HepG2 (cell line): Measurements from ENCODE around the gene ELAPOR1. TPM values are rescaled to one million over a fixed set of nuclear protein-coding genes. Genes with fewer than 3 reads are reported as not detected.

Source experiments
- ELF3 ChIP-seq: IDR thresholded peaks from 2 replicates; pipeline ENCODE4 v1.6.1; 2016; ENCODE audit warnings: missing genetic modification reagents, missing compliant biosample characterization
- GATA4 ChIP-seq: sonication (generic); IDR thresholded peaks from 2 replicates; pipeline ENCODE4 v1.6.1; 2016; ENCODE audit warnings: antibody characterized with exemption, low read depth, borderline replicate concordance
- HIVEP1 ChIP-seq: sonication (generic); formaldehyde crosslinking; IDR thresholded peaks from 2 replicates; pipeline ENCODE4 v1.4.0; 2020; ENCODE audit warnings: mild to moderate bottlenecking, missing genetic modification reagents
- KDM5B ChIP-seq: sonication (generic); formaldehyde crosslinking; IDR thresholded peaks from 2 replicates; pipeline ENCODE4 v1.4.0; 2020; ENCODE audit warnings: missing genetic modification reagents, mild to moderate bottlenecking, borderline replicate concordance
- MNT ChIP-seq: fragments of 450-650 bp; IDR thresholded peaks from 2 replicates; pipeline ENCODE4 v1.6.1; 2016
- ZBTB43 ChIP-seq: sonication (generic); formaldehyde crosslinking; conservative IDR thresholded peaks from 2 replicates; pipeline ENCODE4 v1.4.0; 2020; ENCODE audit warnings: missing genetic modification reagents
- ZFP36L2 ChIP-seq: sonication (generic); formaldehyde crosslinking; IDR thresholded peaks from 2 replicates; pipeline ENCODE4 v1.4.0; 2020; ENCODE audit warnings: missing genetic modification reagents
- ZNF136 ChIP-seq: sonication (generic); formaldehyde crosslinking; IDR thresholded peaks from 2 replicates; pipeline ENCODE4 v1.8.1; 2022; ENCODE audit warnings: low read depth, mild to moderate bottlenecking, moderate library complexity, missing genetic modification reagents
- ZNF460 ChIP-seq: sonication (generic); formaldehyde crosslinking; IDR thresholded peaks from 2 replicates; pipeline ENCODE4 v1.5.1; 2020; ENCODE audit warnings: missing genetic modification reagents, mild to moderate bottlenecking, borderline replicate concordance
- ZNF746 ChIP-seq: sonication (generic); formaldehyde crosslinking; IDR thresholded peaks from 2 replicates; pipeline ENCODE4 v1.8.0; 2022; ENCODE audit warnings: mild to moderate bottlenecking, missing genetic modification reagents
- polyA plus RNA-seq, 8 experiments: library from polyadenylated mRNA; depleted of rRNA in 3 of 8; stranded (reverse) in 7 of 8; unstranded in 1 of 8; fragments of >200 nt; fragmentation: Illumina TruSeq in 4 of 8; extraction: Trizol in 4 of 8; gene quantifications; 2 replicates each; pipeline versions ENCODE4 v1.2.1 to v1.2.3, GENCODE V29; 2011 to 2016; ENCODE audit warnings: low read depth in 4 of 8, missing spikeins in 1 of 8, mixed read lengths in 1 of 8; ENCODE audit not compliant: insufficient read depth in 1 of 8
- total RNA-seq, 5 experiments: library from RNA; depleted of rRNA; stranded (reverse); fragments of >200 nt; fragmentation: Illumina TruSeq; extraction: Trizol; gene quantifications; 2 replicates each; pipeline ENCODE4 v1.2.3, GENCODE V29; 2016; ENCODE audit warnings: low read depth in 1 of 5
- TF ChIP-seq, protein P1 (sequence below): sonication (generic); formaldehyde crosslinking; IDR thresholded peaks from 2 replicates; pipeline ENCODE4 v1.4.0; 2020; ENCODE audit warnings: missing genetic modification reagents, borderline replicate concordance
- TF ChIP-seq, protein P2 (sequence below): sonication (generic); formaldehyde crosslinking; IDR thresholded peaks from 2 replicates; pipeline ENCODE4 v1.4.0; 2020; ENCODE audit warnings: missing genetic modification reagents, borderline replicate concordance
- TF ChIP-seq, protein P3 (sequence below): sonication (generic); formaldehyde crosslinking; IDR thresholded peaks from 2 replicates; pipeline ENCODE4 v1.8.0; 2022; ENCODE audit warnings: missing genetic modification reagents, low read depth, mild to moderate bottlenecking, borderline replicate concordance

Gene ELAPOR1
- total and polyA plus RNA-seq, 2 of the 13 experiments (the other 11 are each of a cell fraction or from before 2014, with no cell fraction given): 0.13 to 0.20 TPM

DNA sequence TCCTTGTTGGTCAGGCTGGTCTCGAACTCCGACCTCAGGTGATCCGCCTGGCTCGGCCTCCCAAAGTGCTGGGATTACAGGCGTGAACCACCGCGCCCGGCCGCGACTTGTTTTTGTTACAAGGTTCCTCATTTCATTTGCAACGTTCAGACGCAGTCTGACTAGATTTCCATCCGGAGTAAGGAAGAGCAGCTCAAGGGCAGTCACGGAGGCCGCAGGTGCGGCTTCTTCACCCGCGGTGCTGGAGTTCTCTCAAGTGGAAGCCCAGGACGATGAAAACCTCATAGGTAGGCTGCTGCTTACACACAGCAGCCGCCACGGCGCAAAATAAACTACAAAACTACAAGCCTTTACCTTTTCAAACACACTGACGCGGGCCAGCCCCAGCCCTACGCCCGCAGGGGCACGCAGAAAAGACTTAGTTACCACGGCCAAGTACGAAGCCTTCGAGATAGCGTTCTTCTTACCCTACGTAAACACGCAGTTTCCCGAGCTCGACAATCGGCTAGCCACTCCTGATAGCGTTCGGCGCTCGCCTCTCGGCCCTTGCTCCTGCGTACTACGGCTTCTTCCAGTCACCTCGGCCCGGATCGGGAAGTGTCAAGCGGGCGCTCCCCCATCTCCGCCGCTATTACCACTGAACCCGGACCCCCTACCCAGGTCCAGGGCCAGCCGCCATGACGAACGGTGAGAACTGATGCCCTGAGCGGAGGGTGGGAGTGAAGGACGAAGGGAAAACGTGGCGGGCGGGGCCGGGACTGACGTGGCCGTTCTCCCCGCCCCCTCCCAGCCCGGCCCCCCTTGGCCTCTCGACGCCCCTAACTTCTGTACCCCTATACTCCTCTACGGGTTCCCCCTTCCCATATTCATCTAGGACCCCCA, 23.5 kb upstream of the ELAPOR1 start, which contains the start of gene TMEM167B (continued):
- TF ChIP-seq, protein P1, sequence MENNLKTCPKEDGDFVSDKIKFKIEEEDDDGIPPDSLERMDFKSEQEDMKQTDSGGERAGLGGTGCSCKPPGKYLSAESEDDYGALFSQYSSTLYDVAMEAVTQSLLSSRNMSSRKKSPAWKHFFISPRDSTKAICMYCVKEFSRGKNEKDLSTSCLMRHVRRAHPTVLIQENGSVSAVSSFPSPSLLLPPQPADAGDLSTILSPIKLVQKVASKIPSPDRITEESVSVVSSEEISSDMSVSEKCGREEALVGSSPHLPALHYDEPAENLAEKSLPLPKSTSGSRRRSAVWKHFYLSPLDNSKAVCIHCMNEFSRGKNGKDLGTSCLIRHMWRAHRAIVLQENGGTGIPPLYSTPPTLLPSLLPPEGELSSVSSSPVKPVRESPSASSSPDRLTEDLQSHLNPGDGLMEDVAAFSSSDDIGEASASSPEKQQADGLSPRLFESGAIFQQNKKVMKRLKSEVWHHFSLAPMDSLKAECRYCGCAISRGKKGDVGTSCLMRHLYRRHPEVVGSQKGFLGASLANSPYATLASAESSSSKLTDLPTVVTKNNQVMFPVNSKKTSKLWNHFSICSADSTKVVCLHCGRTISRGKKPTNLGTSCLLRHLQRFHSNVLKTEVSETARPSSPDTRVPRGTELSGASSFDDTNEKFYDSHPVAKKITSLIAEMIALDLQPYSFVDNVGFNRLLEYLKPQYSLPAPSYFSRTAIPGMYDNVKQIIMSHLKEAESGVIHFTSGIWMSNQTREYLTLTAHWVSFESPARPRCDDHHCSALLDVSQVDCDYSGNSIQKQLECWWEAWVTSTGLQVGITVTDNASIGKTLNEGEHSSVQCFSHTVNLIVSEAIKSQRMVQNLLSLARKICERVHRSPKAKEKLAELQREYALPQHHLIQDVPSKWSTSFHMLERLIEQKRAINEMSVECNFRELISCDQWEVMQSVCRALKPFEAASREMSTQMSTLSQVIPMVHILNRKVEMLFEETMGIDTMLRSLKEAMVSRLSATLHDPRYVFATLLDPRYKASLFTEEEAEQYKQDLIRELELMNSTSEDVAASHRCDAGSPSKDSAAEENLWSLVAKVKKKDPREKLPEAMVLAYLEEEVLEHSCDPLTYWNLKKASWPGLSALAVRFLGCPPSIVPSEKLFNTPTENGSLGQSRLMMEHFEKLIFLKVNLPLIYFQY (CRISPR knock-in tag): peak; percentile 39; the same call in 1 of the 2 replicates
- TF ChIP-seq ZNF136 (CRISPR knock-in tag) (peak; percentile 83; the same call in 1 of the 2 replicates), GATA4 (no peak), ZNF746 (CRISPR knock-in tag) (0 out of 2 replicates have a peak, but pooled peaks have one; percentile 49), ELF3 (CRISPR knock-in tag) (peak; percentile 77), KDM5B (CRISPR knock-in tag) (peak; percentile 91; the same call in 1 of the 2 replicates), ZNF460 (CRISPR knock-in tag) (peak; percentile 88), ZFP36L2 (CRISPR knock-in tag) (no peak; the same call in 1 of the 2 replicates), HIVEP1 (CRISPR knock-in tag) (peak; percentile 75), MNT (no peak), ZBTB43 (CRISPR knock-in tag) (peak; percentile 56; the same call in 1 of the 2 replicates)
- TF ChIP-seq, protein P2, sequence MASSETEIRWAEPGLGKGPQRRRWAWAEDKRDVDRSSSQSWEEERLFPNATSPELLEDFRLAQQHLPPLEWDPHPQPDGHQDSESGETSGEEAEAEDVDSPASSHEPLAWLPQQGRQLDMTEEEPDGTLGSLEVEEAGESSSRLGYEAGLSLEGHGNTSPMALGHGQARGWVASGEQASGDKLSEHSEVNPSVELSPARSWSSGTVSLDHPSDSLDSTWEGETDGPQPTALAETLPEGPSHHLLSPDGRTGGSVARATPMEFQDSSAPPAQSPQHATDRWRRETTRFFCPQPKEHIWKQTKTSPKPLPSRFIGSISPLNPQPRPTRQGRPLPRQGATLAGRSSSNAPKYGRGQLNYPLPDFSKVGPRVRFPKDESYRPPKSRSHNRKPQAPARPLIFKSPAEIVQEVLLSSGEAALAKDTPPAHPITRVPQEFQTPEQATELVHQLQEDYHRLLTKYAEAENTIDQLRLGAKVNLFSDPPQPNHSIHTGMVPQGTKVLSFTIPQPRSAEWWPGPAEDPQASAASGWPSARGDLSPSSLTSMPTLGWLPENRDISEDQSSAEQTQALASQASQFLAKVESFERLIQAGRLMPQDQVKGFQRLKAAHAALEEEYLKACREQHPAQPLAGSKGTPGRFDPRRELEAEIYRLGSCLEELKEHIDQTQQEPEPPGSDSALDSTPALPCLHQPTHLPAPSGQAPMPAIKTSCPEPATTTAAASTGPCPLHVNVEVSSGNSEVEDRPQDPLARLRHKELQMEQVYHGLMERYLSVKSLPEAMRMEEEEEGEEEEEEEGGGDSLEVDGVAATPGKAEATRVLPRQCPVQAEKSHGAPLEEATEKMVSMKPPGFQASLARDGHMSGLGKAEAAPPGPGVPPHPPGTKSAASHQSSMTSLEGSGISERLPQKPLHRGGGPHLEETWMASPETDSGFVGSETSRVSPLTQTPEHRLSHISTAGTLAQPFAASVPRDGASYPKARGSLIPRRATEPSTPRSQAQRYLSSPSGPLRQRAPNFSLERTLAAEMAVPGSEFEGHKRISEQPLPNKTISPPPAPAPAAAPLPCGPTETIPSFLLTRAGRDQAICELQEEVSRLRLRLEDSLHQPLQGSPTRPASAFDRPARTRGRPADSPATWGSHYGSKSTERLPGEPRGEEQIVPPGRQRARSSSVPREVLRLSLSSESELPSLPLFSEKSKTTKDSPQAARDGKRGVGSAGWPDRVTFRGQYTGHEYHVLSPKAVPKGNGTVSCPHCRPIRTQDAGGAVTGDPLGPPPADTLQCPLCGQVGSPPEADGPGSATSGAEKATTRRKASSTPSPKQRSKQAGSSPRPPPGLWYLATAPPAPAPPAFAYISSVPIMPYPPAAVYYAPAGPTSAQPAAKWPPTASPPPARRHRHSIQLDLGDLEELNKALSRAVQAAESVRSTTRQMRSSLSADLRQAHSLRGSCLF (CRISPR knock-in tag): no peak; the same call in 1 of the 2 replicates
- TF ChIP-seq, protein P3, sequence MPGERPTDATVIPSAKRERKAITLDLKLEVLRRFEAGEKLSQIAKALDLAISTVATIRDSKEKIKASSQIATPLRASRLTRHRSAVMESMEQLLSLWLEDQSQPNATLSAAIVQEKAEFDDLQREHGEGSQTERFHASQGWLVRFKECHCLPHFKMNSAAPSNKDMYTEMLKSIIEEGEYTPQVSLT: no peak
